Measurements from ENCODE around the gene ZFYVE9. TPM values are rescaled to one million over a fixed set of nuclear protein-coding genes. Genes with fewer than 3 reads are reported as not detected.

ZFYVE9 gene
- total RNA-seq, 1 experiment from 2014 or later: 14.2 TPM

DNA sequence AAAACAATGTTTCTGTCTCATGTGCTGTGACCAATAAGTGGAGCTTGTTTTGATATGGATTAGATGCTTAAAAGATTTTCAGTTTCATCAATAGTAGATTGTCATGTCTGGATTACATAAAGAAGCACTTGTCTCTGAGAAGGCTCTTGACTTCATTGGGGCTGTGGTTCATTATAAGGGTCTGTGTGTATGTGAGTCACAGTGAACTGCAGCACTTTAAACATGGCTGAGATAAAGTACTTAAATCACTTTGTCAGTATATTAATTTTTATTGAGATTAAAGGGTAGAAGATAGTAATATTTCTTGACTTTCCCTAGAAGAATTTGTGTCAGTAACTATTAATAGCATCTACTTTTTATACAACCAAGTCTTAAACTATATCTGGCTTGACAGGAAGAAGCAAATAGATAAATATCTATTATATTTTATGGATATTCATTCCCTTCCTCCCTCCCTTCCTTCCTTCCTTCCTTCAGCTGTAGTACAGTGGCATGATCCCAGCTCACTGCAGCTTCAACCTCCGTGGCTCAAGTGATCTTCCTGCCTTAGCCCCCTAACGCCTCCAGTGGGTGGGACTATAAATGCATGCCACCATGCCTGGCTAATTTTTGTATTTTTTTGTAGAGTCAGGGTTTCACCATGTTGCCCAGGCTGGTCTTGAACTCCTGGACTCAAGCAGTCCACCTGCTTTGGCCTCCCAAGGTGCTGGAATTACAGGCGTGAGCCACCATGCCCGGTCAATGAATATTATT lies 48.8 kb downstream of the ZFYVE9 start:
- Histone ChIP-seq H3K9me2 (ENCODE audit: insufficient read depth) (no peaks in the 10 kb centered on the region), H3K79me2 (ENCODE audit: insufficient read depth, low read length) (0 out of 2 replicates have a peak, but pooled peaks cover 5% of the 10 kb centered on the region), H3K9ac (ENCODE audit: low read length) (no peak overlapping the region), H4K20me1 (ENCODE audit: insufficient read depth) (no peaks in the 10 kb centered on the region), H3K27me3 (ENCODE audit: insufficient read depth, low read length) (no peaks in the 10 kb centered on the region), H3K27ac (ENCODE audit: low read depth, low read length) (no peak overlapping the region), H3K9me3 (ENCODE audit: control insufficient read depth in 1 of 2, insufficient read depth in 1 of 2, low read depth in 1 of 2, low read length in 2 of 2) (no peaks in the 10 kb centered on the region), H3K4me3 (replicated peaks in 1 of 2; ENCODE audit: low read depth in 1 of 2, low read length in 2 of 2) (no peak overlapping the region), H3K36me3 (ENCODE audit: control insufficient read depth in 1 of 2, insufficient read depth in 2 of 2, low read length in 2 of 2) (no peaks in the 10 kb centered on the region), H3K4me1 (ENCODE audit: control insufficient read depth in 1 of 2, insufficient read depth in 2 of 2, low read length in 2 of 2) (no peaks in the 10 kb centered on the region), H2AFZ (ENCODE audit: low read depth, low read length, poor library complexity, severe bottlenecking) (no peak overlapping the region), H3K4me2 (ENCODE audit: low read length) (no peak overlapping the region)
- DNase-seq (ENCODE audit: low read depth, low spot score) (no peak), ATAC-seq (peak; percentile 61)
- ChIA-PET CTCF (no interaction called here), POLR2A (no interaction called here), RAD21 (ENCODE audit: low non-redundant PET in 1 of 2, low total read pairs in 2 of 2, uncharacterized antibody in 2 of 2, unreplicated experiment in 2 of 2) (no interaction called here)
- TF ChIP-seq, protein P1, sequence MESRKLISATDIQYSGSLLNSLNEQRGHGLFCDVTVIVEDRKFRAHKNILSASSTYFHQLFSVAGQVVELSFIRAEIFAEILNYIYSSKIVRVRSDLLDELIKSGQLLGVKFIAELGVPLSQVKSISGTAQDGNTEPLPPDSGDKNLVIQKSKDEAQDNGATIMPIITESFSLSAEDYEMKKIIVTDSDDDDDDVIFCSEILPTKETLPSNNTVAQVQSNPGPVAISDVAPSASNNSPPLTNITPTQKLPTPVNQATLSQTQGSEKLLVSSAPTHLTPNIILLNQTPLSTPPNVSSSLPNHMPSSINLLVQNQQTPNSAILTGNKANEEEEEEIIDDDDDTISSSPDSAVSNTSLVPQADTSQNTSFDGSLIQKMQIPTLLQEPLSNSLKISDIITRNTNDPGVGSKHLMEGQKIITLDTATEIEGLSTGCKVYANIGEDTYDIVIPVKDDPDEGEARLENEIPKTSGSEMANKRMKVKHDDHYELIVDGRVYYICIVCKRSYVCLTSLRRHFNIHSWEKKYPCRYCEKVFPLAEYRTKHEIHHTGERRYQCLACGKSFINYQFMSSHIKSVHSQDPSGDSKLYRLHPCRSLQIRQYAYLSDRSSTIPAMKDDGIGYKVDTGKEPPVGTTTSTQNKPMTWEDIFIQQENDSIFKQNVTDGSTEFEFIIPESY (IDR thresholded peaks at IDR 0.05; ENCODE audit: extremely low read depth, insufficient replicate concordance, low read length): no peak
- TF ChIP-seq, protein P2, sequence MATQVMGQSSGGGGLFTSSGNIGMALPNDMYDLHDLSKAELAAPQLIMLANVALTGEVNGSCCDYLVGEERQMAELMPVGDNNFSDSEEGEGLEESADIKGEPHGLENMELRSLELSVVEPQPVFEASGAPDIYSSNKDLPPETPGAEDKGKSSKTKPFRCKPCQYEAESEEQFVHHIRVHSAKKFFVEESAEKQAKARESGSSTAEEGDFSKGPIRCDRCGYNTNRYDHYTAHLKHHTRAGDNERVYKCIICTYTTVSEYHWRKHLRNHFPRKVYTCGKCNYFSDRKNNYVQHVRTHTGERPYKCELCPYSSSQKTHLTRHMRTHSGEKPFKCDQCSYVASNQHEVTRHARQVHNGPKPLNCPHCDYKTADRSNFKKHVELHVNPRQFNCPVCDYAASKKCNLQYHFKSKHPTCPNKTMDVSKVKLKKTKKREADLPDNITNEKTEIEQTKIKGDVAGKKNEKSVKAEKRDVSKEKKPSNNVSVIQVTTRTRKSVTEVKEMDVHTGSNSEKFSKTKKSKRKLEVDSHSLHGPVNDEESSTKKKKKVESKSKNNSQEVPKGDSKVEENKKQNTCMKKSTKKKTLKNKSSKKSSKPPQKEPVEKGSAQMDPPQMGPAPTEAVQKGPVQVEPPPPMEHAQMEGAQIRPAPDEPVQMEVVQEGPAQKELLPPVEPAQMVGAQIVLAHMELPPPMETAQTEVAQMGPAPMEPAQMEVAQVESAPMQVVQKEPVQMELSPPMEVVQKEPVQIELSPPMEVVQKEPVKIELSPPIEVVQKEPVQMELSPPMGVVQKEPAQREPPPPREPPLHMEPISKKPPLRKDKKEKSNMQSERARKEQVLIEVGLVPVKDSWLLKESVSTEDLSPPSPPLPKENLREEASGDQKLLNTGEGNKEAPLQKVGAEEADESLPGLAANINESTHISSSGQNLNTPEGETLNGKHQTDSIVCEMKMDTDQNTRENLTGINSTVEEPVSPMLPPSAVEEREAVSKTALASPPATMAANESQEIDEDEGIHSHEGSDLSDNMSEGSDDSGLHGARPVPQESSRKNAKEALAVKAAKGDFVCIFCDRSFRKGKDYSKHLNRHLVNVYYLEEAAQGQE (IDR thresholded peaks at IDR 0.05; ENCODE audit: low read depth): no peak
- TF ChIP-seq POLR2AphosphoS5 (IDR thresholded peaks at IDR 0.05; ENCODE audit: low read depth, low read length): no peak
- no peak for TF ChIP-seq SIN3A (IDR thresholded peaks at IDR 0.05; ENCODE audit: low read depth)
- TF ChIP-seq, protein P3, sequence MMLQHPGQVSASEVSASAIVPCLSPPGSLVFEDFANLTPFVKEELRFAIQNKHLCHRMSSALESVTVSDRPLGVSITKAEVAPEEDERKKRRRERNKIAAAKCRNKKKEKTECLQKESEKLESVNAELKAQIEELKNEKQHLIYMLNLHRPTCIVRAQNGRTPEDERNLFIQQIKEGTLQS (IDR thresholded peaks at IDR 0.05): no peak
- TF ChIP-seq, protein P4, sequence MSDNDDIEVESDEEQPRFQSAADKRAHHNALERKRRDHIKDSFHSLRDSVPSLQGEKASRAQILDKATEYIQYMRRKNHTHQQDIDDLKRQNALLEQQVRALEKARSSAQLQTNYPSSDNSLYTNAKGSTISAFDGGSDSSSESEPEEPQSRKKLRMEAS (IDR thresholded peaks at IDR 0.05): no peak
- no peak for TF ChIP-seq EGR1 (IDR thresholded peaks at IDR 0.05; ENCODE audit: low read depth)
- TF ChIP-seq, protein P5, sequence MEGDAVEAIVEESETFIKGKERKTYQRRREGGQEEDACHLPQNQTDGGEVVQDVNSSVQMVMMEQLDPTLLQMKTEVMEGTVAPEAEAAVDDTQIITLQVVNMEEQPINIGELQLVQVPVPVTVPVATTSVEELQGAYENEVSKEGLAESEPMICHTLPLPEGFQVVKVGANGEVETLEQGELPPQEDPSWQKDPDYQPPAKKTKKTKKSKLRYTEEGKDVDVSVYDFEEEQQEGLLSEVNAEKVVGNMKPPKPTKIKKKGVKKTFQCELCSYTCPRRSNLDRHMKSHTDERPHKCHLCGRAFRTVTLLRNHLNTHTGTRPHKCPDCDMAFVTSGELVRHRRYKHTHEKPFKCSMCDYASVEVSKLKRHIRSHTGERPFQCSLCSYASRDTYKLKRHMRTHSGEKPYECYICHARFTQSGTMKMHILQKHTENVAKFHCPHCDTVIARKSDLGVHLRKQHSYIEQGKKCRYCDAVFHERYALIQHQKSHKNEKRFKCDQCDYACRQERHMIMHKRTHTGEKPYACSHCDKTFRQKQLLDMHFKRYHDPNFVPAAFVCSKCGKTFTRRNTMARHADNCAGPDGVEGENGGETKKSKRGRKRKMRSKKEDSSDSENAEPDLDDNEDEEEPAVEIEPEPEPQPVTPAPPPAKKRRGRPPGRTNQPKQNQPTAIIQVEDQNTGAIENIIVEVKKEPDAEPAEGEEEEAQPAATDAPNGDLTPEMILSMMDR (IDR thresholded peaks at IDR 0.05 in 2 of 3, conservative IDR thresholded peaks at IDR 0.05 in 1 of 3; ENCODE audit: borderline replicate concordance in 1 of 3, insufficient read depth in 1 of 3, low read depth in 2 of 3, low read length in 2 of 3): no peak
- TF ChIP-seq YY1 (IDR thresholded peaks at IDR 0.05; ENCODE audit: extremely low read depth, insufficient replicate concordance, low read depth, low read length): no peak
- intact Hi-C loops (cut with micrococcal nuclease): no loop called here
- no TSS peak for BruUV-seq (replicated peaks)

Data from HCT116 (cell line).